K562 (cell line): ENCODE measurements around the gene AGAP1. TPM values are rescaled to one million over a fixed set of nuclear protein-coding genes. Genes with fewer than 3 reads are reported as not detected.

ENCODE experiments used
- ATAC-seq: fragments of 200-7000 bp; cut with Tn5 transposase; 3 replicates; pipeline ENCODE4 v1.9.1; 2020; ENCODE audit warnings: moderate library complexity
- BruUV-seq: library from RNA; stranded (reverse); fragments of 400-500 nt; replicated peaks from 2 replicates; lab custom pipeline; 2021; lab: Mats Ljungman, UMichigan
- CTCF ChIA-PET: fragments of 300-600 bp; formaldehyde crosslinking; extraction: SDS; loops from one replicate; lab custom pipeline; 2021; ENCODE audit warnings: low intra/inter-chr PET ratio; lab: Yijun Ruan, JAX
- POLR2A ChIA-PET: fragments of 300-600, 350-650 bp; sonication (Branson Sonifier 250); formaldehyde crosslinking; extraction: SDS; loops from one replicate; lab custom pipeline; 2021; ENCODE audit warnings: antibody characterized with exemption, inconsistent platforms; lab: Yijun Ruan, JAX
- DNase-seq, 4 experiments: peaks; one replicate each; pipeline versions ENCODE4 v3.0.0 to v3.0.0-alpha.2; 2011 to 2018; ENCODE audit warnings: low spot score in 3 of 4, mixed read lengths in 3 of 4; ENCODE audit errors: extremely low read depth in 1 of 4
- FAIRE-seq: peaks from 2 replicates; lab custom pipeline; 2011; peaks lifted over from hg19 to GRCh38; lab: Jason Lieb, UNC
- H2AFZ ChIP-seq: 2 replicates; pipeline ENCODE4 v1.6.0; 2011; ENCODE audit warnings: low read depth, low read length, control low read depth, inconsistent platforms
- H3K27ac ChIP-seq: fragments of 200-600 bp; 3 replicates; pipeline ENCODE4 v1.8.0; 2011; ENCODE audit warnings: low read depth, mild to moderate bottlenecking, control low read depth, inconsistent platforms, low read length, moderate library complexity, mixed read lengths; ENCODE audit errors: extremely low read depth
- H3K27me3 ChIP-seq, 2 experiments: fragments of 300-600 bp in 1 of 2; 2 replicates in 1 of 2; 3 replicates in 1 of 2; pipeline versions ENCODE4 v1.6.0 to v1.8.0; 2011; ENCODE audit warnings: inconsistent platforms in 2 of 2, low read length in 2 of 2, mild to moderate bottlenecking in 1 of 2, mixed read lengths in 1 of 2, moderate library complexity in 1 of 2; ENCODE audit not compliant: control insufficient read depth in 2 of 2, insufficient read depth in 2 of 2
- H3K36me3 ChIP-seq: fragments of 300-600 bp; 3 replicates; pipeline ENCODE4 v1.8.0; 2011; ENCODE audit warnings: mild to moderate bottlenecking, low read length, inconsistent platforms; ENCODE audit not compliant: control insufficient read depth, insufficient read depth
- H3K4me1 ChIP-seq, 2 experiments: fragments of 200-600 bp in 1 of 2; replicated peaks in 1 of 2; 2 replicates in 1 of 2; 3 replicates in 1 of 2; pipeline versions ENCODE4 v1.5.1 to v1.8.0; 2011; ENCODE audit warnings: inconsistent platforms in 2 of 2, low read length in 2 of 2, mild to moderate bottlenecking in 1 of 2, mixed read lengths in 1 of 2, moderate library complexity in 1 of 2; ENCODE audit not compliant: control insufficient read depth in 2 of 2, insufficient read depth in 2 of 2
- H3K4me2 ChIP-seq: 2 replicates; pipeline ENCODE4 v1.6.1; 2011; ENCODE audit warnings: low read length, control low read depth, inconsistent platforms, mixed read lengths; ENCODE audit not compliant: insufficient read depth
- H3K4me3 ChIP-seq: fragments of 200-600 bp; sonication (generic), shearing (Covaris generic); 2 replicates; pipeline ENCODE4 v1.5.1; 2016; ENCODE audit warnings: control low read depth, inconsistent platforms
- H3K79me2 ChIP-seq: fragments of 200-600 bp; 3 replicates; pipeline ENCODE4 v1.8.0; 2011; ENCODE audit warnings: low read length, inconsistent platforms; ENCODE audit not compliant: control insufficient read depth, insufficient read depth
- H3K9ac ChIP-seq, 2 experiments: 2 replicates each; pipeline versions ENCODE4 v1.6.0 to v1.6.1; 2011; ENCODE audit warnings: low read depth in 2 of 2, low read length in 2 of 2, control low read depth in 1 of 2, inconsistent platforms in 1 of 2, mild to moderate bottlenecking in 1 of 2, mixed read lengths in 1 of 2; ENCODE audit not compliant: insufficient read depth in 1 of 2
- H3K9me1 ChIP-seq: one replicate; pipeline ENCODE4 v1.6.0; 2011; ENCODE audit warnings: inconsistent platforms, mild to moderate bottlenecking, low read length, moderate library complexity; ENCODE audit not compliant: control insufficient read depth, insufficient read depth
- H3K9me3 ChIP-seq: replicated peaks from 2 replicates; pipeline ENCODE4 v1.5.1; 2011; ENCODE audit warnings: low read depth, low read length, inconsistent platforms; ENCODE audit not compliant: control insufficient read depth, insufficient read depth
- H4K20me1 ChIP-seq: replicated peaks from 2 replicates; pipeline ENCODE4 v1.6.1; 2011; ENCODE audit warnings: low read length, inconsistent platforms, mixed read lengths; ENCODE audit not compliant: control insufficient read depth, insufficient read depth
- CCAR2 ChIP-seq: fragments of 200-400 bp; formaldehyde crosslinking; IDR thresholded peaks from 2 replicates; pipeline ENCODE4 v1.6.1; 2017; ENCODE audit warnings: mild to moderate bottlenecking, low read depth, low read length
- CHD1 ChIP-seq: fragments of 200-600 bp; sonication (generic); IDR thresholded peaks from one replicate; pipeline ENCODE4 v1.6.1; 2012; ENCODE audit warnings: mild to moderate bottlenecking, moderate library complexity, low read length, inconsistent platforms
- GABPA ChIP-seq: fragments of 200-800 bp; sonication (Bioruptor generic); conservative IDR thresholded peaks from 2 replicates; pipeline ENCODE4 v1.6.1; 2016; ENCODE audit warnings: low read depth, missing genetic modification characterization, missing compliant biosample characterization
- KLF10 ChIP-seq: fragments of 250-450 bp; sonication (Bioruptor Pico); IDR thresholded peaks from 2 replicates; pipeline ENCODE4 v1.6.1; 2021; ENCODE audit warnings: matching md5 sums
- PBX2 ChIP-seq, 2 experiments: IDR thresholded peaks in 1 of 2; conservative IDR thresholded peaks in 1 of 2; 2 replicates each; pipeline ENCODE4 v1.6.1; 2016; ENCODE audit warnings: low read depth in 2 of 2, mild to moderate bottlenecking in 1 of 2, missing compliant biosample characterization in 1 of 2, missing genetic modification characterization in 1 of 2, moderate library complexity in 1 of 2
- RBM17 ChIP-seq: fragments of 200-400 bp; formaldehyde crosslinking; IDR thresholded peaks from 2 replicates; pipeline ENCODE4 v1.6.1; 2017; ENCODE audit warnings: low read depth, mild to moderate bottlenecking, low read length, borderline replicate concordance
- WGBS: fragments of 100-300 bp; shearing (Covaris generic); methylation state at CpG from one replicate; pipeline ENCODE4 v1.1.6; 2016; ENCODE audit warnings: low coverage, mixed read lengths; ENCODE audit not compliant: insufficient coverage; ENCODE audit errors: missing lambda C conversion rate; 5-methylcytosine and 5-hydroxymethylcytosine counted together
- in situ Hi-C: fragments of 300-500 bp; cut with MboI; formaldehyde crosslinking; loops from 4 replicates; pipeline ENCODE4 v1.15.0; 2018; ENCODE audit warnings: inconsistent platforms, mixed read lengths
- intact Hi-C: fragments of 100-400 bp; cut with micrococcal nuclease; formaldehyde crosslinking; loops from 2 replicates; pipeline ENCODE4 v1.14.2; 2022
- polyA plus RNA-seq, 8 experiments: library from polyadenylated mRNA; depleted of rRNA in 4 of 8; stranded (reverse) in 5 of 8; unstranded in 3 of 8; fragments of >200 nt; fragmentation: Nextera tagmentation in 2 of 8; fragmentation: Illumina TruSeq in 1 of 8; extraction: Ambion mirVana in 2 of 8; extraction: Trizol in 1 of 8; gene quantifications; 2 replicates each; pipeline versions ENCODE4 v1.2.1 to v1.2.3, GENCODE V29; 2011 to 2014; ENCODE audit warnings: inconsistent platforms in 1 of 8, missing spikeins in 1 of 8
- total RNA-seq, 7 experiments: library from RNA; depleted of rRNA in 6 of 7; stranded (reverse); fragments of >200 nt in 6 of 7; fragmentation: Illumina TruSeq in 2 of 7; extraction: Trizol in 2 of 7; gene quantifications; 2 replicates each; pipeline versions ENCODE4 v1.2.1 to v1.2.3, GENCODE V29; 2011 to 2021; ENCODE audit warnings: low replicate concordance in 1 of 7

Gene AGAP1
- total and polyA plus RNA-seq, 9 of the 15 experiments (the other 6 are each of a cell fraction or from before 2014, with no cell fraction given): 1.3 to 24.0 (median 10.6) TPM

- H2AFZ ChIP-seq: no peak overlapping the region
- peaks cover 87% of the 10 kb centered on the region for H3K79me2 ChIP-seq
- CTCF ChIA-PET: no interaction called here
- no peaks in the 10 kb centered on the region for H3K9me3 ChIP-seq
- no peak for FAIRE-seq
- intact Hi-C loops (no loop called here), in situ Hi-C loops (no loop called here)
- TF ChIP-seq KLF10 (CRISPR knock-in tag) (no peak), GABPA (tag) (no peak), RBM17 (no peak), CHD1 (no peak), CCAR2 (no peak), PBX2 (CRISPR knock-in tag; IDR thresholded peaks at IDR 0.05; ENCODE audit: low read depth) (no peak), PBX2 (tag; conservative IDR thresholded peaks at IDR 0.05; ENCODE audit: low read depth) (no peak)
- no TSS peak for BruUV-seq
- no peaks in the 10 kb centered on the region for H3K27me3 ChIP-seq
- H3K4me2 ChIP-seq: no peak overlapping the region
- 85% methylated on average over 3 of the region's 5 CpGs for WGBS
- no peaks in the 10 kb centered on the region; a peak in 2 of 5 replicates for H3K4me1 ChIP-seq
- peaks cover 4% of the 10 kb centered on the region for H4K20me1 ChIP-seq
- H3K27ac ChIP-seq: no peak overlapping the region
- ATAC-seq: no peak
- no peak for DNase-seq
- H3K9me1 ChIP-seq: no peaks in the 10 kb centered on the region
- no peaks in the 10 kb centered on the region for H3K36me3 ChIP-seq
- H3K9ac ChIP-seq: no peak overlapping the region
- H3K4me3 ChIP-seq: no peak overlapping the region
- POLR2A ChIA-PET: interaction anchor here (0.6 to 1.1 kb wide), 2 partner anchors 11 to 33 kb away, joined by 3 to 4 read pairs; no protein-coding TSS in a partner anchor
Measured at GRCh38 chr2:235530735-235531134, 36.9 kb downstream of the AGAP1 start.
